ENCODE measurements around the gene TIMM17B.
"Not testable (repeated sequence)": the region's sequence is repeated elsewhere in the genome, so short reads cannot be mapped to it uniquely, and the experiment has no call there.

TIMM17B gene

DNA sequence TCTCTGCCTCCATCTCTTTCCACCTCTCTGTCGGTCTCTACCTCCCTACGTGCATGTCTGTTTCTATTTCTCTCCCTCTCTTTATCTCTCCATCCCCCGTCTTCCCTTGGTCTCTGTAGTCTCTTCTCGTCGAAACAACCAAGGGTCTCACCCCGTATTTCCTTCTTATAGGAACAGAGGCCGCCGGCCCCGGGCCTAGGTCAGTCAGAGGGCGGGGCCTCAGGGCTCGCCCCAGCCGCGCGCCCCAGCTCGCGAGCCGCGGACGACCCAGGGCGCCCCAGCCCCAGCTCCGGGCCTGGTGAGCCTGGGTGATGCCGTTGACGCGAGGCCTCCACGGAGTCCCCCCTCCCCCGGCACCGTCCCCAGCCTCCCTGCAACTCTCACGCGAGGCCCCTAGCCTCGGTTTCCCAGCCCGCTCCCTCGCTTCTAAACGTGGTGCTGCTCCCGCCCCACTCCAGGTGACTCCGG lies 6.6 kb downstream of the TIMM17B start:
- TF ChIP-seq, protein P1, sequence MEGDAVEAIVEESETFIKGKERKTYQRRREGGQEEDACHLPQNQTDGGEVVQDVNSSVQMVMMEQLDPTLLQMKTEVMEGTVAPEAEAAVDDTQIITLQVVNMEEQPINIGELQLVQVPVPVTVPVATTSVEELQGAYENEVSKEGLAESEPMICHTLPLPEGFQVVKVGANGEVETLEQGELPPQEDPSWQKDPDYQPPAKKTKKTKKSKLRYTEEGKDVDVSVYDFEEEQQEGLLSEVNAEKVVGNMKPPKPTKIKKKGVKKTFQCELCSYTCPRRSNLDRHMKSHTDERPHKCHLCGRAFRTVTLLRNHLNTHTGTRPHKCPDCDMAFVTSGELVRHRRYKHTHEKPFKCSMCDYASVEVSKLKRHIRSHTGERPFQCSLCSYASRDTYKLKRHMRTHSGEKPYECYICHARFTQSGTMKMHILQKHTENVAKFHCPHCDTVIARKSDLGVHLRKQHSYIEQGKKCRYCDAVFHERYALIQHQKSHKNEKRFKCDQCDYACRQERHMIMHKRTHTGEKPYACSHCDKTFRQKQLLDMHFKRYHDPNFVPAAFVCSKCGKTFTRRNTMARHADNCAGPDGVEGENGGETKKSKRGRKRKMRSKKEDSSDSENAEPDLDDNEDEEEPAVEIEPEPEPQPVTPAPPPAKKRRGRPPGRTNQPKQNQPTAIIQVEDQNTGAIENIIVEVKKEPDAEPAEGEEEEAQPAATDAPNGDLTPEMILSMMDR (IDR thresholded peaks at IDR 0.05; ENCODE audit: borderline replicate concordance, control extremely low read depth, extremely low read depth, insufficient read depth, missing control alignments) = no peak
- in situ Hi-C loops (cut with MboI; ENCODE audit: low sequenced_read_pairs, unreplicated experiment) = no loop called here
- peak; percentile 41 for DNase-seq (ENCODE audit: low spot score)

DNA sequence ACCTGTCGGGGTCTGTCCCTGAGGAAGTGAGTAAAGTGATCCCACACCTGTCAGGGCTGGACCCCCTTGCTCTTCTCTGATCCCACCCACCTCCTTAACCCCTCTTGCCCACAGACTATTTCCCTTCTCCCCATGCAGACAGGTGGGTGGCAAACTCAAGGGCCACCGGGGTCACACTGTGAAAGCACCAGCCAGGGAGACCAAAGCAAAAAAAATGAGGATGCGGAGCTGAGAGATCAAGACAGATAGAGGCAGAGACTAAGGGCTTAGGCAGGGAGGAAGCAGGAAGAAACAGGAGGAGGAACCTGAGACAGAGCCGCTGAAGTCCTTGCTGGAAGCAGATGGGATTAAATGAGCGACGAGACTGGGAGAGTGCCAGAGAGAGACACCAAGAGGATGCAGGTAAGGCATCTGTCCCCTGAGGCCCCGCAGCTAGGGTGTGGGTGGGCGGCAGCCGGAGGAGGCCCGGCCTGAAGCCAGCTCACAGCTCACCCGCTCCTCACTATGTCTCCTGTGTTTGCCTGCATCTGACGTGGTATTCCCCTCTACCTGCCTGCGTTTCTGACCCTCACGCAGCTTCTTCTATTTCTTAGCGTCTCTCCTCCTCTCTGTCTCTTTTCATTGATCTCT lies 7.2 kb downstream of the TIMM17B start:
- TF ChIP-seq, protein P1 (IDR thresholded peaks at IDR 0.05; ENCODE audit: borderline replicate concordance, control extremely low read depth, extremely low read depth, insufficient read depth, missing control alignments) = no peak
- DNase-seq (ENCODE audit: low spot score) = peak; percentile 38
- in situ Hi-C loops (cut with MboI; ENCODE audit: low sequenced_read_pairs, unreplicated experiment) = no loop called here

- in situ Hi-C loops (cut with MboI; ENCODE audit: low sequenced_read_pairs, unreplicated experiment); DNase-seq (ENCODE audit: low spot score): not testable (repeated sequence)
Measured at GRCh38 chrX:48886586-48886985, 11.0 kb downstream of the TIMM17B start.

GRCh38 chrX:48883729-48884128 lies 13.8 kb downstream of the TIMM17B start:
- TF ChIP-seq, protein P1 (IDR thresholded peaks at IDR 0.05; ENCODE audit: borderline replicate concordance, control extremely low read depth, extremely low read depth, insufficient read depth, missing control alignments) = no peak
- no peak for DNase-seq (ENCODE audit: low spot score)
- in situ Hi-C loops (cut with MboI; ENCODE audit: low sequenced_read_pairs, unreplicated experiment) = no loop called here

- DNase-seq (ENCODE audit: low spot score); in situ Hi-C loops (cut with MboI; ENCODE audit: low sequenced_read_pairs, unreplicated experiment): not testable (repeated sequence)
Measured at GRCh38 chrX:48876944-48877343, 20.6 kb downstream of the TIMM17B start.

- DNase-seq (ENCODE audit: low spot score); in situ Hi-C loops (cut with MboI; ENCODE audit: low sequenced_read_pairs, unreplicated experiment): not testable (repeated sequence)
Measured at GRCh38 chrX:48872017-48872416, 25.6 kb downstream of the TIMM17B start.

DNA sequence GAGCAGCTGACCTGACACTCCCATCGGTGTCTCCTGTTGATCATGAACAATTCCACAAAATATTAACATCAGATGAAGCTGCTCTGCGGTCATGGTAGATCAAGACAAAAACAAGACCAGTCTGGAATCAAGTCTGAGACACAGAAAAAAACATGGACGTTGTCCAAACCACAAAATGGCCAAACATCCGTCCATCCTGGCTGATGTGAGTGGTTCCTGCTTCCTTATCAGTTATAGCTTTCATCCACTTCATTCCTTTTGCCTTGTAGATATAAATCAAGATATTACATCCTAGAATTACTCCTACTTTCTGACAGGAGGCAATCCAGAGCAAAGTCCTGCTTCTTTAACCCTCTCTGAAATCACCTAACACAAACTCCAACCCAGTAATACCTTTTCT lies 33.4 kb downstream of the TIMM17B start:
- DNase-seq (ENCODE audit: low spot score) = no peak
- in situ Hi-C loops (cut with MboI; ENCODE audit: low sequenced_read_pairs, unreplicated experiment) = no loop called here

GRCh38 chrX:48854898-48855297 lies 42.7 kb downstream of the TIMM17B start:
- TF ChIP-seq, protein P1 (IDR thresholded peaks at IDR 0.05; ENCODE audit: borderline replicate concordance, control extremely low read depth, extremely low read depth, insufficient read depth, missing control alignments) = no peak
- no peak for DNase-seq (ENCODE audit: low spot score)
- in situ Hi-C loops (cut with MboI; ENCODE audit: low sequenced_read_pairs, unreplicated experiment) = no loop called here

More for the DNA sequence above, 33.4 kb downstream of the TIMM17B start:
- TF ChIP-seq, protein P1 (IDR thresholded peaks at IDR 0.05; ENCODE audit: borderline replicate concordance, control extremely low read depth, extremely low read depth, insufficient read depth, missing control alignments) = no peak

DNA sequence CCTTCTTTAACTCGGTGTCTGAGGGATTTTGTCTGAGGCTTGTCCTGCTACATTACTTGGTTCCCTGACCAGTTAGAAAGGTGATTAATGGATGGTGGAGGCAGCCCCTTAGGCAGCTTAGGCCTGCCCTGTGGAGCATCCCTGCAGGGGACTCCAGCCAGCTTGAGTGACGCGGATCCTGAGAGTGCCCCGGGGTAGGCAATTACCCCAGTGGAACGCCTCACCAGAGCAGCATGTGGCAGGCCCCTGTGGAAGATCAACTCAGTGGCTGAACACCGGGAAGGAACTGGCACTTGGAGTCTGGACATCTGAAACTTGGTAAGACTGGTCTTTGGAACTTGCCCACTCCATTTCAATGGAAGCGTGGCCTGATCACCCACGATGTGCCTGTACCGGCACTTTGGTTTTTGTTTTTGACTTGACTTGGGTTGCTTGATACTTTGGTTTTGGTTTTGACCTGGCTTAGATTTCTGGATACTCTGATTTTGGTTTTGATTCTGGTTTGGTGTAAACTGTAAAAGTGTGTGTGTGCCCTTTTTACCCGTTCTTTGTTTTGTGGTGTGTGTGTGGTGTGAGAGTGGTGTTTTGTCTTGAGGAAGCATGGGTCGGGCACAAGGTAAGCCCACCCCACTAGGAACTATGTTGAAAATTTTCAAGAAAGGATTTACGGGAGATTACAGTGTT lies 43.3 kb downstream of the TIMM17B start:
- DNase-seq (ENCODE audit: low spot score); in situ Hi-C loops (cut with MboI; ENCODE audit: low sequenced_read_pairs, unreplicated experiment): not testable (repeated sequence)

DNA sequence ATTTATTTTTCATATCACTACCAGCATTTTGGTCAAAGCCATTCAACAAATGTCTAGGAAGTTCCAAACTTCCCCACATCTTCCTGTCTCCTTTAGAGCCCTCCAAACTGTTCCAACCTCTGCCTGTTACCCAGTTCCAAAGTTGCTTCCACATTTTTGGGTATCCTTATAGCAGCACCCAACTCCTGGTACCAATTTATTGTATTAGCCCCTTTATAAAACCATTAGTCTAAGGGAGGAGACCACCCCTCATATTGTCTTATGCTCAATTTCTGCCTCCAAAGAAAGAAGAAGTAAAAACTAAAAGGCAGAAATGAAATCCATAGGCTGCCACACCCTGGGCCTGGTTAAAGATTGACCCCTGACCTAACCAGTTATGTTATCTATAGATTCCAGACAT lies 44.1 kb downstream of the TIMM17B start:
- DNase-seq (ENCODE audit: low spot score); in situ Hi-C loops (cut with MboI; ENCODE audit: low sequenced_read_pairs, unreplicated experiment): not testable (repeated sequence)

Measured in GM13976 (cell line).